HCT116 (cell line): Measurements from ENCODE around the gene GUCY2D. TPM values are rescaled to one million over a fixed set of nuclear protein-coding genes. Genes with fewer than 3 reads are reported as not detected.

Source experiments
- ATAC-seq: fragments of 200-7000 bp; cut with Tn5 transposase; 2 replicates; pipeline ENCODE4 v1.9.1; 2020; ENCODE audit warnings: mild to moderate bottlenecking, moderate library complexity
- BruUV-seq: library from RNA; stranded (reverse); fragments of 400-500 nt; replicated peaks from 2 replicates; lab custom pipeline; 2021; lab: Mats Ljungman, UMichigan
- CTCF ChIA-PET: fragments of 300-600 bp; sonication (Branson Sonifier 250); formaldehyde crosslinking; loops from one replicate; lab custom pipeline; 2021; ENCODE audit warnings: antibody characterized with exemption; lab: Charles Lee
- POLR2A ChIA-PET: fragments of 300-600, 350-600 bp; sonication (Branson Sonifier 250); formaldehyde crosslinking; loops from one replicate; lab custom pipeline; 2021; ENCODE audit warnings: antibody characterized with exemption; lab: Charles Lee
- RAD21 ChIA-PET, 2 experiments: fragments of 300-600 bp; sonication (Branson Sonifier 250); formaldehyde crosslinking; loops; one replicate each; lab custom pipeline; 2023; ENCODE audit warnings: low total read pairs in 2 of 2; ENCODE audit not compliant: uncharacterized antibody in 2 of 2, unreplicated experiment in 2 of 2, low non-redundant PET in 1 of 2; lab: Charles Lee
- DNase-seq: peaks from one replicate; pipeline ENCODE4 v3.0.0-alpha.2; 2010; ENCODE audit warnings: low read depth, low spot score
- H2AFZ ChIP-seq: fragments of 200-600 bp; shearing (Covaris generic), sonication (generic); 2 replicates; pipeline ENCODE4 v1.6.1; 2017; ENCODE audit warnings: low read depth, mixed run types, mixed read lengths, antibody characterized with exemption, low read length; ENCODE audit not compliant: poor library complexity, severe bottlenecking
- H3K27ac ChIP-seq: 2 replicates; pipeline ENCODE4 v1.5.1; 2012; ENCODE audit warnings: low read depth, low read length
- H3K27me3 ChIP-seq: fragments of 200-600 bp; sonication (generic); 2 replicates; pipeline ENCODE4 v1.6.1; 2016; ENCODE audit warnings: mixed run types, low read length, mixed read lengths; ENCODE audit not compliant: insufficient read depth
- H3K36me3 ChIP-seq, 2 experiments: fragments of 200-500 bp in 1 of 2; fragments of 200-600 bp in 1 of 2; sonication (Bioruptor generic) in 1 of 2; sonication (generic) in 1 of 2; 2 replicates each; pipeline versions ENCODE4 v1.5.1 to v1.6.1; 2014 to 2016; ENCODE audit warnings: low read length in 2 of 2, inconsistent platforms in 1 of 2, mixed read lengths in 1 of 2, mixed run types in 1 of 2; ENCODE audit not compliant: insufficient read depth in 2 of 2, control insufficient read depth in 1 of 2
- H3K4me1 ChIP-seq, 2 experiments: fragments of 200-600 bp in 1 of 2; sonication (generic) in 1 of 2; 2 replicates each; pipeline versions ENCODE4 v1.5.1 to v1.6.1; 2012 to 2017; ENCODE audit warnings: low read length in 2 of 2, inconsistent platforms in 1 of 2, mild to moderate bottlenecking in 1 of 2, mixed read lengths in 1 of 2, mixed run types in 1 of 2, moderate library complexity in 1 of 2; ENCODE audit not compliant: insufficient read depth in 2 of 2, control insufficient read depth in 1 of 2
- H3K4me2 ChIP-seq: fragments of 200-600 bp; sonication (generic); 2 replicates; pipeline ENCODE4 v1.6.1; 2017; ENCODE audit warnings: mixed run types, low read length, mixed read lengths
- H3K4me3 ChIP-seq, 2 experiments: fragments of 200-600 bp in 1 of 2; sonication (generic) in 1 of 2; replicated peaks in 1 of 2; 2 replicates each; pipeline ENCODE4 v1.5.1; 2011 to 2016; ENCODE audit warnings: low read length in 2 of 2, control low read depth in 1 of 2, low read depth in 1 of 2, mild to moderate bottlenecking in 1 of 2, mixed read lengths in 1 of 2, mixed run types in 1 of 2
- H3K79me2 ChIP-seq: fragments of 200-600 bp; sonication (generic); 2 replicates; pipeline ENCODE4 v1.6.1; 2017; ENCODE audit warnings: mild to moderate bottlenecking, mixed run types, low read length, moderate library complexity, mixed read lengths; ENCODE audit not compliant: insufficient read depth
- H3K9ac ChIP-seq: fragments of 200-600 bp; sonication (generic); 2 replicates; pipeline ENCODE4 v1.6.1; 2016; ENCODE audit warnings: low read length, mixed read lengths
- H3K9me2 ChIP-seq: fragments of 200-600 bp; sonication (generic), shearing (Covaris generic); 2 replicates; pipeline ENCODE4 v1.6.1; 2017; ENCODE audit warnings: mixed run types, mild to moderate bottlenecking, moderate library complexity; ENCODE audit not compliant: insufficient read depth
- H3K9me3 ChIP-seq, 2 experiments: fragments of 200-500 bp in 1 of 2; fragments of 200-600 bp in 1 of 2; sonication (Bioruptor generic) in 1 of 2; sonication (generic) in 1 of 2; 2 replicates each; pipeline ENCODE4 v1.6.1; 2014 to 2017; ENCODE audit warnings: low read length in 2 of 2, mixed read lengths in 2 of 2, inconsistent platforms in 1 of 2, low read depth in 1 of 2, mild to moderate bottlenecking in 1 of 2, mixed run types in 1 of 2, moderate library complexity in 1 of 2; ENCODE audit not compliant: control insufficient read depth in 1 of 2, insufficient read depth in 1 of 2
- H4K20me1 ChIP-seq: fragments of 200-600 bp; sonication (generic), shearing (Covaris generic); 2 replicates; pipeline ENCODE4 v1.6.1; 2017; ENCODE audit warnings: mixed run types, mild to moderate bottlenecking, moderate library complexity; ENCODE audit not compliant: insufficient read depth
- EZH2phosphoT487 ChIP-seq: fragments of 200-600 bp; IDR thresholded peaks from 2 replicates; pipeline ENCODE4 v1.6.1; 2018; ENCODE audit warnings: antibody characterized with exemption, borderline replicate concordance
- FOSL1 ChIP-seq: IDR thresholded peaks from 2 replicates; pipeline ENCODE4 v1.6.1; 2012; ENCODE audit warnings: low read depth
- POLR2AphosphoS5 ChIP-seq: IDR thresholded peaks from 2 replicates; pipeline ENCODE4 v1.6.1; 2011; ENCODE audit warnings: mild to moderate bottlenecking, low read depth, low read length, moderate library complexity
- RAD21 ChIP-seq: IDR thresholded peaks from 2 replicates; pipeline ENCODE4 v1.6.1; 2012; ENCODE audit warnings: low read depth, mild to moderate bottlenecking
- SRF ChIP-seq: IDR thresholded peaks from 2 replicates; pipeline ENCODE4 v1.6.1; 2012; ENCODE audit warnings: low read depth
- intact Hi-C: fragments of 100-400 bp; cut with micrococcal nuclease; formaldehyde crosslinking; loops from 2 replicates; pipeline ENCODE4 v1.10.0; 2022
- total RNA-seq: library from RNA; stranded (reverse); gene quantifications from one replicate; pipeline ENCODE4 v1.2.1, GENCODE V29; 2021; ENCODE audit not compliant: unreplicated experiment
- TF ChIP-seq, protein P1 (sequence below): IDR thresholded peaks from 2 replicates; pipeline ENCODE4 v1.6.1; 2011; ENCODE audit warnings: mild to moderate bottlenecking, low read length, moderate library complexity; ENCODE audit not compliant: insufficient replicate concordance; ENCODE audit errors: extremely low read depth

GUCY2D gene
- total RNA-seq, 1 experiment from 2014 or later = 1.4 TPM

GRCh38 chr17:8005357-8005756, 2.9 kb downstream of the GUCY2D start:
- no peak for DNase-seq
- H3K9ac ChIP-seq = no peak overlapping the region
- no peak overlapping the region for H2AFZ ChIP-seq
- intact Hi-C loops = no loop called here
- no peaks in the 10 kb centered on the region for H3K79me2 ChIP-seq
- H3K36me3 ChIP-seq = no peaks in the 10 kb centered on the region
- no TSS peak for BruUV-seq
- peak overlapping the region; percentile 37 for H3K4me2 ChIP-seq
- CTCF ChIA-PET = interaction anchor here (1.0 to 1.5 kb wide), 3 partner anchors 8 to 53 kb away, joined by 3 to 4 read pairs (median 4); no protein-coding TSS in a partner anchor
- H3K4me3 ChIP-seq = no peak overlapping the region
- H3K27ac ChIP-seq = no peak overlapping the region
- TF ChIP-seq FOSL1 = no peak
- TF ChIP-seq, protein P1, sequence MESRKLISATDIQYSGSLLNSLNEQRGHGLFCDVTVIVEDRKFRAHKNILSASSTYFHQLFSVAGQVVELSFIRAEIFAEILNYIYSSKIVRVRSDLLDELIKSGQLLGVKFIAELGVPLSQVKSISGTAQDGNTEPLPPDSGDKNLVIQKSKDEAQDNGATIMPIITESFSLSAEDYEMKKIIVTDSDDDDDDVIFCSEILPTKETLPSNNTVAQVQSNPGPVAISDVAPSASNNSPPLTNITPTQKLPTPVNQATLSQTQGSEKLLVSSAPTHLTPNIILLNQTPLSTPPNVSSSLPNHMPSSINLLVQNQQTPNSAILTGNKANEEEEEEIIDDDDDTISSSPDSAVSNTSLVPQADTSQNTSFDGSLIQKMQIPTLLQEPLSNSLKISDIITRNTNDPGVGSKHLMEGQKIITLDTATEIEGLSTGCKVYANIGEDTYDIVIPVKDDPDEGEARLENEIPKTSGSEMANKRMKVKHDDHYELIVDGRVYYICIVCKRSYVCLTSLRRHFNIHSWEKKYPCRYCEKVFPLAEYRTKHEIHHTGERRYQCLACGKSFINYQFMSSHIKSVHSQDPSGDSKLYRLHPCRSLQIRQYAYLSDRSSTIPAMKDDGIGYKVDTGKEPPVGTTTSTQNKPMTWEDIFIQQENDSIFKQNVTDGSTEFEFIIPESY = no peak
- no peak for TF ChIP-seq EZH2phosphoT487
- no peak for TF ChIP-seq POLR2AphosphoS5
- no peak for TF ChIP-seq SRF
- no peak for TF ChIP-seq RAD21
- TF ChIP-seq, all 23 proteins: peak for 0
- RAD21 ChIA-PET = no interaction called here
- ATAC-seq = no peak
- Histone ChIP-seq H4K20me1 (no peaks in the 10 kb centered on the region), H3K9me3 (no peaks in the 10 kb centered on the region), H3K9me2 (no peaks in the 10 kb centered on the region), H3K4me1 (peaks cover 0 to 11% of the 10 kb centered on the region in 2 experiments; a peak in 2 of 4 replicates), H3K27me3 (no peaks in the 10 kb centered on the region)
- POLR2A ChIA-PET = interaction anchor here (0.6 kb wide), 1 partner anchor 1550 kb away, joined by 3 read pairs; no protein-coding TSS in a partner anchor
